GM10266 (cell line): ENCODE results near the gene AIMP2.

Experiments
- DNase-seq: peaks from one replicate; pipeline ENCODE4 v3.0.0; 2012; ENCODE audit errors: extremely low spot score
- CTCF ChIP-seq: IDR thresholded peaks from 2 replicates; pipeline ENCODE4 v1.5.1; 2012; ENCODE audit warnings: mild to moderate bottlenecking, low read depth; ENCODE audit not compliant: control insufficient read depth, insufficient read depth; ENCODE audit errors: missing control alignments

The AIMP2 gene

GRCh38 chr7:6023974-6024435 is 14.9 kb downstream of the AIMP2 start:
- TF ChIP-seq CTCF, result no peak

GRCh38 chr7:6026011-6026819 is 17.1 kb downstream of the AIMP2 start:
- no peak for TF ChIP-seq CTCF
- peak; percentile 25 for DNase-seq

More at GRCh38 chr7:6023974-6024435, 14.9 kb downstream of the AIMP2 start:
- no peak for DNase-seq

- DNase-seq, result no peak
Observed at GRCh38 chr7:6026820-6027311, 17.8 kb downstream of the AIMP2 start.

GRCh38 chr7:6027806-6028365 is 18.8 kb downstream of the AIMP2 start:
- DNase-seq, result no peak
- no peak for TF ChIP-seq CTCF

More at GRCh38 chr7:6026820-6027311, 17.8 kb downstream of the AIMP2 start:
- TF ChIP-seq CTCF, result no peak

- no peak for DNase-seq
- no peak for TF ChIP-seq CTCF
Observed at GRCh38 chr7:6028563-6028962, 19.5 kb downstream of the AIMP2 start.

GRCh38 chr7:6030988-6031387 is 21.9 kb downstream of the AIMP2 start, which contains the start of gene ANKRD61:
ANKRD61 (plus strand) TSS chr7:6031376; CDS start chr7:6031376, 0 bp downstream.
- TF ChIP-seq CTCF, result no peak
- no peak for DNase-seq

GRCh38 chr7:6031567-6031966 is 22.5 kb downstream of the AIMP2 start:
- TF ChIP-seq CTCF, result no peak
- DNase-seq, result no peak
